ENCODE data around the gene CTDSPL. TPM values are rescaled to one million over a fixed set of nuclear protein-coding genes. Genes with fewer than 3 reads are reported as not detected.
A peak's percentile ranks its signal among the peaks of the same experiment; 100 is the strongest.

Gene CTDSPL
- total and polyA plus RNA-seq, 2 experiments from 2014 or later, result 29.2 to 33.7 TPM

GRCh38 chr3:37973246-37974054 is 111.8 kb downstream of the CTDSPL start:
- no peak overlapping the region for H3K4me2 ChIP-seq
- H3K9me2 ChIP-seq (replicated peaks; ENCODE audit: insufficient read depth), result no peaks in the 10 kb centered on the region
- H3K9me3 ChIP-seq (ENCODE audit: low read depth), result no peaks in the 10 kb centered on the region
- whole genome bisulfite sequencing (ENCODE audit: low lambda C conversion rate, missing lambda C conversion rate), result 89% methylated on average over 12 of the region's 12 CpGs
- TF ChIP-seq EZH2phosphoT487 (IDR thresholded peaks at IDR 0.05; ENCODE audit: low read depth, severe bottlenecking, unreplicated experiment) (no peak), CTCF (IDR thresholded peaks at IDR 0.05; ENCODE audit: poor library complexity) (no peak), EZH2 (IDR thresholded peaks at IDR 0.05; ENCODE audit: borderline replicate concordance) (no peak)
- H2AFZ ChIP-seq, result no peak overlapping the region
- H3K4me1 ChIP-seq (ENCODE audit: insufficient read depth), result peaks cover 4% of the 10 kb centered on the region
- H3K4me3 ChIP-seq, result no peak overlapping the region
- no peaks in the 10 kb centered on the region for H3K36me3 ChIP-seq (replicated peaks; ENCODE audit: insufficient read depth, low read depth)
- H3K27ac ChIP-seq, result no peak overlapping the region
- no peaks in the 10 kb centered on the region for H4K20me1 ChIP-seq (ENCODE audit: insufficient read depth, poor library complexity, severe bottlenecking)
- no peaks in the 10 kb centered on the region for H3K27me3 ChIP-seq
- H3K79me2 ChIP-seq, result no peaks in the 10 kb centered on the region
- DNase-seq (ENCODE audit: low spot score), result no peak

DNA sequence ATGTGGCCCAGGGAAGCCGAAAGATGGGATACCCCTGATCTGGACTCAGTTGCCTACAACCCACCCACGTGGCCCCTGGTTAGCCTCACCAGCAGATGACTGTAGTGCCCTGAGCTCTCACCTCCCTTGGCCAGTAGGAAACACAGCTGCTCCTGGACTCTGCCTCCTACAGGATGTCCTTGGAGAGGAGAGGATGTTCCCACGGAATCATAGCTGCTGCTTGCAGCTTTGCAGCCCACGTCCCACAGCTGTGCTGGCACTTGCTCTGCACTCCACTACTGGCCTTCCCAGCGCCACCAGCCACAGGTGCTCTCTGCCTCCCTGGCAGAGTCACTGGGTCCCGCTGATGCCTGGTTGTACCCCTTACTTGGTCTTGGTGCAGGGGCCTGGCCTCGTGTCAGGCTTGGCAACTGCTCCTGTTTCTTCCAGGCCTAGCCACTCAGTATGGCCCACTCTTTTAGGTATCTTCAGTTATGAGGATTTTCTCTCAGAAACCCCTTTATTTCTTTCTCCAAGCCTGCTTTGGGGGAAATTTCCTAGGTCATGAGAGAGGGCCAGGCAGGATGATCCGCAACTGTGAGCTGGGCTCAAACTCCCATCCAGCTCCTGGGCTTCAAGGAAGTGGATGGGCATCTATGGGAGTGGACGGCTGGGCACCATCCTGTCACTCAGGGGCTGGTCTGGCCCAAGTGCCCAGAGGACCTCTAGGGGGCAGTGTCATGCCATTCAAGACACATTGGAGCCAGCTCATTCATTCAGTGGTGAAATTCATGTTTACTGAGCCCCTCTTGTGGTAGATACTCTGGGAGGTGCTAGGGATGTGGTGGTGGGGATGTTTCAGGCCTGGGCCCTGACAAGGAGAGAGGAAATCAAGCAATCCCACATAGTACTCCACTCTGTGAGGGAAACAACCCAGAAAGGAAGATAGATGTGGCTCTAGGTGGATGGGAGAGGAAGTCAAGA is 112.7 kb downstream of the CTDSPL start:
- peak; percentile 82 for DNase-seq (ENCODE audit: low spot score)
- TF ChIP-seq EZH2 (IDR thresholded peaks at IDR 0.05; ENCODE audit: borderline replicate concordance), result no peak
- peak; percentile 74 for TF ChIP-seq CTCF (IDR thresholded peaks at IDR 0.05; ENCODE audit: poor library complexity)
- no peaks in the 10 kb centered on the region for H4K20me1 ChIP-seq (ENCODE audit: insufficient read depth, poor library complexity, severe bottlenecking)

DNA sequence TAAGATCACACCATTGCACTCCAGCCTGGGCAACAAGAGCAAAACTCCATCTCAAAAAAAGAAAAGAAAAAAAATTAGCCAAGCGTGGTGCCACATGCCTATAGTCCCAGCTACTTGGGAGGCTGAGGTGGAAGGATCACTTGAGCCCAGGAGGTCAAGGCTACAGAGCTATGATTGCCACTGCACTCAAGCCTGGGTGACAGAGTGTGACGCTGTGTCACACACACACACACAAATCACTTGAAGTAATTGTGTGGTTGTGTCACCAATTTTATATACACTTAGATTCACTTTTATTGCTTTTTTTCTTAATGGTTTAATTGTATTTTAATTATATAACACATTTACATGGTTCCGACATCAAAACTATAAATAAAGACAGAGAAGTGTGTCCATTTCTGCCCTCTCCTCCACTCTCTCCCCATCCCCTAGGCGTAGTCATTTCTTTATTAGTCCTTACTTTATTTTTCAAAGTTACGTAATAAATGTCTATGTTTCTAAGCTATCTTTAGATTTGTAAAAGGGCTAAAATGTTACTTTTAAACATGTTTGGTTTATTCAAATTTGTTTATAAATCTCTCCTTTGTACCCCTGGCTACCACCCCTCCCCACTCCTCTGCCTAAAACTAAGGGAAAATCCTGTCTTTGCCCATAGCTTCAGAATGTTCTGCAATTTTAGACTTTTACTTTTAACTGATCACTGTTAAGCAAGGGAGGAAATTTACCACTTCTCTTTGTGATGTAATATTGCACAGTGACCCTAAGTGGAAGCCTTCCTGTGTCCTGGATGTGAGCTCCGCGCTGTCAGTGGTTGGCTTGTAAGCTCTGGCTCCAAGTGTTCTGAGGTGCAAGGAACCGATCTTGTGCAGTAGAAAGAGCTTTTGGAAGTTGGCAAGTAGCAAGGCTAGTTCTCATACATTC is 118.1 kb downstream of the CTDSPL start:
- Histone ChIP-seq H3K4me2 (no peak overlapping the region), H2AFZ (no peak overlapping the region), H4K20me1 (ENCODE audit: insufficient read depth, poor library complexity, severe bottlenecking) (no peaks in the 10 kb centered on the region), H3K4me3 (no peak overlapping the region), H3K27me3 (no peaks in the 10 kb centered on the region), H3K4me1 (ENCODE audit: insufficient read depth) (peaks cover 7% of the 10 kb centered on the region), H3K27ac (no peak overlapping the region), H3K9me2 (replicated peaks; ENCODE audit: insufficient read depth) (no peaks in the 10 kb centered on the region), H3K36me3 (replicated peaks; ENCODE audit: insufficient read depth, low read depth) (no peaks in the 10 kb centered on the region), H3K79me2 (no peaks in the 10 kb centered on the region), H3K9me3 (ENCODE audit: low read depth) (no peaks in the 10 kb centered on the region)
- DNase-seq (ENCODE audit: low spot score), result no peak
- WGBS (ENCODE audit: low lambda C conversion rate, missing lambda C conversion rate), result 95% methylated on average over 8 of the region's 8 CpGs
- no peak for TF ChIP-seq EZH2 (IDR thresholded peaks at IDR 0.05; ENCODE audit: borderline replicate concordance)
- no peak for TF ChIP-seq CTCF (IDR thresholded peaks at IDR 0.05; ENCODE audit: poor library complexity)
- no peak for TF ChIP-seq EZH2phosphoT487 (IDR thresholded peaks at IDR 0.05; ENCODE audit: low read depth, severe bottlenecking, unreplicated experiment)

More for the DNA sequence above, 112.7 kb downstream of the CTDSPL start:
- Histone ChIP-seq H3K4me2 (no peak overlapping the region), H3K9me3 (ENCODE audit: low read depth) (no peaks in the 10 kb centered on the region), H2AFZ (no peak overlapping the region), H3K9me2 (replicated peaks; ENCODE audit: insufficient read depth) (no peaks in the 10 kb centered on the region), H3K4me1 (ENCODE audit: insufficient read depth) (peaks cover 4% of the 10 kb centered on the region), H3K27ac (peak overlapping the region; percentile 25), H3K4me3 (no peak overlapping the region), H3K36me3 (replicated peaks; ENCODE audit: insufficient read depth, low read depth) (no peaks in the 10 kb centered on the region), H3K27me3 (no peaks in the 10 kb centered on the region), H3K79me2 (no peaks in the 10 kb centered on the region)
- WGBS (ENCODE audit: low lambda C conversion rate, missing lambda C conversion rate), result 76% methylated on average over 9 of the region's 9 CpGs
